Measurements from ENCODE around the gene NOXA1. TPM values are rescaled to one million over a fixed set of nuclear protein-coding genes. Genes with fewer than 3 reads are reported as not detected.

NOXA1 gene
- polyA plus RNA-seq, 3 donors = 1.3 to 9.4 (median 1.6) TPM

Other genes starting within 250 kb of the NOXA1 start
- 10 to 100 TPM in 1 of 3 donors, 1 to 10 TPM in 2; 1.9 to 76.8 (median 2.0) TPM for gene ANAPC2, start 234.8 kb upstream of the NOXA1 start, polyA plus RNA-seq
- 100 to 1,000 TPM in 1 of 3 donors, 10 to 100 TPM in 2; 87.0 to 118 (median 98.3) TPM for gene SSNA1, start 234.7 kb upstream of the NOXA1 start, polyA plus RNA-seq
- 1 to 10 TPM in 1 of 3 donors, under 1 TPM in 2; 0.30 to 4.6 (median 0.46) TPM for gene TPRN, start 222.7 kb upstream of the NOXA1 start, polyA plus RNA-seq
- gene TMEM203, start 217.7 kb upstream of the NOXA1 start, polyA plus RNA-seq = 10 to 100 TPM; 13.1 to 88.1 (median 76.1) TPM
- 10 to 100 TPM in 1 of 3 donors, 1 to 10 TPM in 2; 4.4 to 26.9 (median 5.2) TPM for gene NDOR1, start 217.7 kb upstream of the NOXA1 start, polyA plus RNA-seq
- 1 to 10 TPM in 1 of 3 donors, not detected in 2; 1.5 TPM for gene RNF208, start 201.2 kb upstream of the NOXA1 start, polyA plus RNA-seq
- gene CYSRT1, start 198.2 kb upstream of the NOXA1 start, polyA plus RNA-seq = under 1 TPM in 1 of 3 donors, not detected in 2; 0.17 TPM
- not detected for gene RNF224, start 195.9 kb upstream of the NOXA1 start, polyA plus RNA-seq
- gene SLC34A3, start 192.5 kb upstream of the NOXA1 start, polyA plus RNA-seq = not detected
- gene TUBB4B, start 182.1 kb upstream of the NOXA1 start, polyA plus RNA-seq = 100 to 1,000 TPM in 1 of 3 donors, 10 to 100 TPM in 2; 58.1 to 284 (median 70.8) TPM
- not detected for gene STPG3, start 172.1 kb upstream of the NOXA1 start, polyA plus RNA-seq
- 10 to 100 TPM; 17.3 to 44.2 (median 18.8) TPM for gene NELFB, start 168.1 kb upstream of the NOXA1 start, polyA plus RNA-seq
- gene TOR4A, start 145.7 kb upstream of the NOXA1 start, polyA plus RNA-seq = 10 to 100 TPM; 13.7 to 17.6 (median 15.4) TPM
- gene NRARP, start 121.1 kb upstream of the NOXA1 start, polyA plus RNA-seq = 10 to 100 TPM in 1 of 3 donors, not detected in 2; 15.4 TPM
- 10 to 100 TPM in 1 of 3 donors, 1 to 10 TPM in 2; 2.0 to 10.8 (median 3.0) TPM for gene EXD3, start 231 bp upstream of the NOXA1 start, polyA plus RNA-seq
- not detected for gene ENTPD8, start 18.0 kb downstream of the NOXA1 start, polyA plus RNA-seq
- 10 to 100 TPM in 1 of 3 donors, 1 to 10 TPM in 2; 4.6 to 68.4 (median 5.3) TPM for gene NSMF, start 35.9 kb downstream of the NOXA1 start, polyA plus RNA-seq
- 1 to 10 TPM in 1 of 3 donors, under 1 TPM in 2; 0.10 to 1.1 (median 0.14) TPM for gene PNPLA7, start 127.0 kb downstream of the NOXA1 start, polyA plus RNA-seq
- 10 to 100 TPM; 17.3 to 49.4 (median 33.2) TPM for gene MRPL41, start 128.5 kb downstream of the NOXA1 start, polyA plus RNA-seq
- 10 to 100 TPM; 13.1 to 45.6 (median 14.2) TPM for gene DPH7, start 155.5 kb downstream of the NOXA1 start, polyA plus RNA-seq
- gene ZMYND19, start 167.1 kb downstream of the NOXA1 start, polyA plus RNA-seq = 10 to 100 TPM in 1 of 3 donors, 1 to 10 TPM in 2; 1.9 to 12.4 (median 4.5) TPM
- 100 to 1,000 TPM in 1 of 3 donors, 10 to 100 TPM in 2; 83.2 to 454 (median 87.6) TPM for gene ARRDC1, start 182.3 kb downstream of the NOXA1 start, polyA plus RNA-seq
- 10 to 100 TPM; 10.1 to 46.5 (median 15.0) TPM for gene EHMT1, start 195.6 kb downstream of the NOXA1 start, polyA plus RNA-seq